RWPE2 (cell line): ENCODE results near the gene GDPGP1.
"Not testable (repeated sequence)": the region's sequence is repeated elsewhere in the genome, so short reads cannot be mapped to it uniquely, and the experiment has no call there.

Experiments used
- ATAC-seq: fragments of 200-7000 bp; cut with Tn5 transposase; 3 replicates; pipeline ENCODE4 v1.9.1; 2021; ENCODE audit warnings: low read depth
- DNase-seq: peaks from one replicate; pipeline ENCODE4 v3.0.0-alpha.2; 2020; ENCODE audit warnings: low spot score
- H3K27ac ChIP-seq: fragments of 450-650 bp; 2 replicates; pipeline ENCODE4 v1.5.1; 2017; ENCODE audit warnings: mild to moderate bottlenecking; ENCODE audit not compliant: poor library complexity, severe bottlenecking
- H3K27me3 ChIP-seq: fragments of 250-450 bp; sonication (Bioruptor Pico); 2 replicates; pipeline ENCODE4 v1.5.1; 2021; ENCODE audit warnings: mild to moderate bottlenecking, moderate library complexity; ENCODE audit not compliant: insufficient read depth, poor library complexity, severe bottlenecking
- H3K36me3 ChIP-seq: fragments of 250-450 bp; sonication (Bioruptor Pico); 2 replicates; pipeline ENCODE4 v1.5.1; 2020; ENCODE audit warnings: low read depth, mild to moderate bottlenecking, moderate library complexity
- H3K4me1 ChIP-seq: fragments of 250-450 bp; sonication (Bioruptor Pico); 2 replicates; pipeline ENCODE4 v1.5.1; 2021; ENCODE audit warnings: mild to moderate bottlenecking, moderate library complexity; ENCODE audit not compliant: insufficient read depth, poor library complexity, severe bottlenecking
- H3K4me3 ChIP-seq: fragments of 250-450 bp; sonication (Bioruptor Pico); 2 replicates; pipeline ENCODE4 v1.5.1; 2021; ENCODE audit warnings: mild to moderate bottlenecking, moderate library complexity; ENCODE audit not compliant: severe bottlenecking
- H3K9me3 ChIP-seq: fragments of 250-450 bp; sonication (Bioruptor Pico); 2 replicates; pipeline ENCODE4 v1.5.1; 2021; ENCODE audit warnings: mild to moderate bottlenecking, moderate library complexity; ENCODE audit not compliant: severe bottlenecking
- CTCF ChIP-seq: fragments of 450-650 bp; IDR thresholded peaks from one replicate; pipeline ENCODE4 v1.5.1; 2017; ENCODE audit warnings: mild to moderate bottlenecking, moderate library complexity; ENCODE audit not compliant: poor library complexity, severe bottlenecking

Gene GDPGP1

GRCh38 chr15:90257776-90258175 lies 23.8 kb downstream of the GDPGP1 start:
- ATAC-seq, result no peak
- peaks cover 11% of the 10 kb centered on the region for H3K4me1 ChIP-seq
- H3K27ac ChIP-seq, result no peak overlapping the region
- no peak for DNase-seq
- no peaks in the 10 kb centered on the region for H3K27me3 ChIP-seq
- no peaks in the 10 kb centered on the region for H3K36me3 ChIP-seq
- H3K4me3 ChIP-seq, result no peak overlapping the region
- H3K9me3 ChIP-seq, result no peaks in the 10 kb centered on the region
- no peak for TF ChIP-seq CTCF

DNA sequence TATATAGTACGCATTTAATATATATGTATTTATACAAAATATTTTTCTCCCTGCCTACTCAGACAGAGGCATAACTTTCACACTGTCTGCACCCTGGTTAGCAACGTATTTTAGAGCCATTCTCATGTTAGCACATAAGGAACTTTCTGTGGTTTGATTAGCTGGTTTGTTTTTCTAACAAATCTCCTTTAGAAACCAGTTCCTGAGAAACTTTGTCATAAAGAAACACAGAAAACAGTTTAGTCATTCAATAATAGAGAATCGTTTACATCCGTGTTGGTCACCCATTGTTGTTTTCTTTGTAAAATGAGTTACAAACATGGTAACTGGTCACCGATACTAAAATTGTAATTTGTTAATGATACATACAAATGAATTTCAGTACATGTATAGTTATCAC lies 25.5 kb downstream of the GDPGP1 start:
- no peak for TF ChIP-seq CTCF
- no peak for DNase-seq

DNA sequence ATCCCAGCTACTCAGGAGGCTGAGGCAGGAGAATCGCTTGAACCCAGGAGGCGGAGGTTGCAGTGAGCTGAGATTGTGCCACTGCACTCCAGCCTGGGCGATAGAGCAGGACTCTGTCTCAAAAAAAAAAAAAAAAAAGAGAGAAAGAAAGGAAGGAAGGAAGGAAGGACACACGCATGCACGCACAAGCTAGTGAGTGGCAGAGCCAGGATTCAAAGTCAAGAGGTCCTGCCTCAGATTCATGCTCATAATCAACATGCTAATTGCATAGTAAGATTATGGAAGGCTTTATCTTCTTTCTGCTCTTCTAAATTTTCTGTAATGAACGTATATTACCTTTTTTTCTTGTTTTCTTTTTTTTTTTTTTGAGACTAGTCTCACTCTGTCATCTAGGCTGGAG lies 26.7 kb downstream of the GDPGP1 start:
- not testable (repeated sequence) for H3K36me3 ChIP-seq, H3K9me3 ChIP-seq, H3K27ac ChIP-seq, H3K27me3 ChIP-seq, DNase-seq, H3K4me3 ChIP-seq, ATAC-seq
- H3K4me1 ChIP-seq, result peaks cover 18% of the 10 kb centered on the region

More for the DNA sequence above, 25.5 kb downstream of the GDPGP1 start:
- no peaks in the 10 kb centered on the region for H3K27me3 ChIP-seq
- no peaks in the 10 kb centered on the region for H3K36me3 ChIP-seq
- no peak overlapping the region for H3K4me3 ChIP-seq
- no peak overlapping the region for H3K27ac ChIP-seq
- H3K9me3 ChIP-seq, result no peaks in the 10 kb centered on the region
- peaks cover 15% of the 10 kb centered on the region for H3K4me1 ChIP-seq
- ATAC-seq, result no peak

DNA sequence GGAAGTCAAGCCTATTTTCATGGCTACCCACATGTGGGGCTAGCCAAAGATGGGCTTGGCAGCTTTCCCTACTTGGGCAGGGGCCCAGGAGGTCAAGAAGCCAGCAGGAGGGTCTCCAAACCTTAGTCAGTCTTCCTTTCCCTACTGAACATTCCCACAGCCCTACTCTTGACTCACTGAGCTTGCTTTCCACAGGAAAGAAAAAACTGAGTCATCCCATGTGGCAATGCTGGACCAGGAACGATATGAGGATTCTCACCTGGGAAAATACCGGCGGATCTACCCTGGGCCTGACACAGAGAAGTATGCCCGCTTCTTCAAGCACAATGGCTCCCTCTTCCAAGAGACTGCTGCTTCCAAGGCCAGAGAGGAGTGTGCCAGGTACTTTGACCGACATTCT lies 27.8 kb downstream of the GDPGP1 start:
- ATAC-seq, result peak; percentile 70
- DNase-seq, result no peak
- TF ChIP-seq CTCF, result no peak
- H3K27me3 ChIP-seq, result no peaks in the 10 kb centered on the region
- H3K36me3 ChIP-seq, result peaks cover 4% of the 10 kb centered on the region
- H3K9me3 ChIP-seq, result no peaks in the 10 kb centered on the region
- H3K4me1 ChIP-seq, result peaks cover 18% of the 10 kb centered on the region
- H3K27ac ChIP-seq, result peak overlapping the region; percentile 55
- H3K4me3 ChIP-seq, result no peak overlapping the region

DNA sequence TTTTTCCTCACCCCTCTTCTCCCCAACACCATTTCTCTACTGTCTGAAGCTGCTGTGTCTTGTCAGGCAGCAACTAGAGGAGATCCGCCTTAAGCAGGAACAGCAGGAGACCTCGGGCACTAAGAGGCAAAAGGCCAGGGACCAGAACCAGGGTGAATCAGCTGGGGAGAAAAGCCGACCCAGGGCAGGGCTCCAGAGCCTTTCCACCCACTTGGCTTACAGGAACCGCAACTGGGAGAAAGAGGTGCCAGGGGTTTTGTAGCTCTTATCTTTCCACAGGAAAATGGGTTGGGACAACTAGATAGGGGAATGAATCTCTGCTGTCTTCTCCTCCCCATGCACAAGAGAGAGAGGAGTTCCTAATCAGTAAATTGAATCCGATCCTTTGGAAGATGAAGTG lies 28.4 kb downstream of the GDPGP1 start:
- Histone ChIP-seq H3K27ac (peak overlapping the region; percentile 55), H3K4me1 (peaks cover 23% of the 10 kb centered on the region), H3K4me3 (no peak overlapping the region), H3K36me3 (peaks cover 10% of the 10 kb centered on the region), H3K9me3 (no peaks in the 10 kb centered on the region), H3K27me3 (no peaks in the 10 kb centered on the region)
- DNase-seq (no peak), ATAC-seq (no peak)
- TF ChIP-seq CTCF, result no peak
